Measurements from ENCODE around the gene ZC3H7A. TPM values are rescaled to one million over a fixed set of nuclear protein-coding genes. Genes with fewer than 3 reads are reported as not detected.

The ZC3H7A gene, protein sequence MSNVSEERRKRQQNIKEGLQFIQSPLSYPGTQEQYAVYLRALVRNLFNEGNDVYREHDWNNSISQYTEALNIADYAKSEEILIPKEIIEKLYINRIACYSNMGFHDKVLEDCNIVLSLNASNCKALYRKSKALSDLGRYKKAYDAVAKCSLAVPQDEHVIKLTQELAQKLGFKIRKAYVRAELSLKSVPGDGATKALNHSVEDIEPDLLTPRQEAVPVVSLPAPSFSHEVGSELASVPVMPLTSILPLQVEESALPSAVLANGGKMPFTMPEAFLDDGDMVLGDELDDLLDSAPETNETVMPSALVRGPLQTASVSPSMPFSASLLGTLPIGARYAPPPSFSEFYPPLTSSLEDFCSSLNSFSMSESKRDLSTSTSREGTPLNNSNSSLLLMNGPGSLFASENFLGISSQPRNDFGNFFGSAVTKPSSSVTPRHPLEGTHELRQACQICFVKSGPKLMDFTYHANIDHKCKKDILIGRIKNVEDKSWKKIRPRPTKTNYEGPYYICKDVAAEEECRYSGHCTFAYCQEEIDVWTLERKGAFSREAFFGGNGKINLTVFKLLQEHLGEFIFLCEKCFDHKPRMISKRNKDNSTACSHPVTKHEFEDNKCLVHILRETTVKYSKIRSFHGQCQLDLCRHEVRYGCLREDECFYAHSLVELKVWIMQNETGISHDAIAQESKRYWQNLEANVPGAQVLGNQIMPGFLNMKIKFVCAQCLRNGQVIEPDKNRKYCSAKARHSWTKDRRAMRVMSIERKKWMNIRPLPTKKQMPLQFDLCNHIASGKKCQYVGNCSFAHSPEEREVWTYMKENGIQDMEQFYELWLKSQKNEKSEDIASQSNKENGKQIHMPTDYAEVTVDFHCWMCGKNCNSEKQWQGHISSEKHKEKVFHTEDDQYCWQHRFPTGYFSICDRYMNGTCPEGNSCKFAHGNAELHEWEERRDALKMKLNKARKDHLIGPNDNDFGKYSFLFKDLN
- 10 to 100 TPM; 56.5 to 73.0 (median 63.5) TPM for total RNA-seq (2021; fragmentation: NEBNext Ultra II Directional; extraction: Animal tissue kit (Norgen Biotek cat#: 25700))
- long read RNA-seq, transcript ZC3H7A-201 (23 exons, 3,825 nt): major isoform, 13 of 55 reads
- long read RNA-seq, partial matches to known transcripts: 32 of 55 reads
- long read RNA-seq, other reads (novel, unspliced or antisense): 8 of 55 reads

DNA sequence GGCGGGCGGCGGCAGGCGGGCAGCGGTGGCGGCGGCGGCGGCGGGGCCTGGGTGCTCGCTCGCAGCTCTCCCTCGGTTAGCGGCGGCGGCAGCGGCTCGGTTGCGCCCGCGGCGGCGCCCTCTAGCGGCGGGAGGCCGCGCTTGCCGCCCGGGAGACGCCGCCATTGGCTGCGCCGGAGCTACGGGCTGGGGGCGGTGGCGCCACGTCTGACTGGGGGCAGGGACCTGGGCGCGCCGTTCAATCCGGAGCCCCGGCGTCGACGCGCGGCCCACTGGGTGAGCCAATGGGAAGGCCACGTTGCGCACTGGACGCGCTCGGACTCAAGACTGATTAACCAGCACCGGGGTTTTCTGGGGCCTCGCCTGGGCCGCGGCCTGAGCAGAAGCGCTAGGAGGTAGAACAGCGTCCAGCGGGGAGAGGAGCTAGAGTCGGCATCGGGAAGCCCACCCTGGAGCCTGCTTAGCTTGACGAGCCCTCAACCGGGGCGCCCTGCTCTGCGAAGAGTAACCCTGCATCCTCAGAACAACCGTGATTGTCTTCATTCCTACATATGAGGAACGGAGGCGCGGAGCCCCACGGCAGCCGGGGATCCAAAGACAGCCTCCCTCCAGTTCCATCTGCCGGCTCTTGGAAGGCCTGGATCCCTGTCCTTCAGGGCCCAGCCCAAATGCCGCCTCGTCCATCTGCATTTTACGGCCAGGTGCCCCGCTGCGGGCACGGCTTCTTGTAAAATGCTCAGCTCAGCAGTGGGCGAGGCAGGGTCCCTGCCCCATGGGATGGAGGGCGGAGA lies at the start of gene ZC3H7A:
Gene ZC3H7A, minus strand, starts transcription at position 93 of the 791 bp plus-strand sequence. CDS start 14,904 bp downstream, outside the sequence.
- Mint-ChIP-seq H3K9me3 (no peaks in the 10 kb centered on the region), H3K27ac (peak within 1 kb of the TSS; percentile 99)
- peak; percentile 96 for DNase-seq

DNA sequence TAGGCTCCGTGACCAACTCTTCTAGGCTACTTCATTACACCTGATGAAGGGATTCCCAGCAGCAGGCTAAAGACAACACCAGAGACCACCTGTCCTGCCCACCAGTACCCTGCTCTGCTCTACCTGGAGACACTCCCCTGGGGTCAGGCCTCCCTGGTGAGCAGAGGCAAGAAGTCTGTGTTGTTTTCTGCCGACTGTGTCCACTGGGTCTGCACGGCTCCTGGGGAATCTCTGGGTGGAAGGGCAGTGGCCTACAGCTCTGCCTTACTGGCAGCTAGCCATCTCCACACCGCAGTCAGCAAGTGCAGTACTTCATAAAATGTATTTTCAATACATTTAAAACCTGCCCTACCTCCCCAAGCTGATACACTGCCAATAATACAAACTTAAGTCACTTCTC lies 47.4 kb upstream of the ZC3H7A start:
- no peak overlapping the region for H3K4me3 Mint-ChIP-seq
- H3K27ac Mint-ChIP-seq: no peak overlapping the region
- H3K27me3 Mint-ChIP-seq (ENCODE audit: insufficient read depth): peaks cover 3% of the 10 kb centered on the region
- H3K9me3 Mint-ChIP-seq: no peaks in the 10 kb centered on the region
- DNase-seq: no peak
- H3K4me1 Mint-ChIP-seq (ENCODE audit: low read depth): peaks cover 12% of the 10 kb centered on the region
- peaks cover 43% of the 10 kb centered on the region for H3K36me3 Mint-ChIP-seq (ENCODE audit: low read depth)
- TF ChIP-seq, protein P1, sequence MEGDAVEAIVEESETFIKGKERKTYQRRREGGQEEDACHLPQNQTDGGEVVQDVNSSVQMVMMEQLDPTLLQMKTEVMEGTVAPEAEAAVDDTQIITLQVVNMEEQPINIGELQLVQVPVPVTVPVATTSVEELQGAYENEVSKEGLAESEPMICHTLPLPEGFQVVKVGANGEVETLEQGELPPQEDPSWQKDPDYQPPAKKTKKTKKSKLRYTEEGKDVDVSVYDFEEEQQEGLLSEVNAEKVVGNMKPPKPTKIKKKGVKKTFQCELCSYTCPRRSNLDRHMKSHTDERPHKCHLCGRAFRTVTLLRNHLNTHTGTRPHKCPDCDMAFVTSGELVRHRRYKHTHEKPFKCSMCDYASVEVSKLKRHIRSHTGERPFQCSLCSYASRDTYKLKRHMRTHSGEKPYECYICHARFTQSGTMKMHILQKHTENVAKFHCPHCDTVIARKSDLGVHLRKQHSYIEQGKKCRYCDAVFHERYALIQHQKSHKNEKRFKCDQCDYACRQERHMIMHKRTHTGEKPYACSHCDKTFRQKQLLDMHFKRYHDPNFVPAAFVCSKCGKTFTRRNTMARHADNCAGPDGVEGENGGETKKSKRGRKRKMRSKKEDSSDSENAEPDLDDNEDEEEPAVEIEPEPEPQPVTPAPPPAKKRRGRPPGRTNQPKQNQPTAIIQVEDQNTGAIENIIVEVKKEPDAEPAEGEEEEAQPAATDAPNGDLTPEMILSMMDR (IDR thresholded peaks at IDR 0.05): no peak

More for the DNA sequence above, at the start of gene ZC3H7A:
- Mint-ChIP-seq H3K36me3 (ENCODE audit: low read depth) (peaks cover 53% of the 10 kb centered on the region), H3K27me3 (ENCODE audit: insufficient read depth) (peaks cover 6% of the 10 kb centered on the region), H3K4me3 (peak within 1 kb of the TSS; percentile 97), H3K4me1 (ENCODE audit: low read depth) (peaks cover 85% of the 10 kb centered on the region)
- TF ChIP-seq, protein P1 (IDR thresholded peaks at IDR 0.05): peak; percentile 87

DNA sequence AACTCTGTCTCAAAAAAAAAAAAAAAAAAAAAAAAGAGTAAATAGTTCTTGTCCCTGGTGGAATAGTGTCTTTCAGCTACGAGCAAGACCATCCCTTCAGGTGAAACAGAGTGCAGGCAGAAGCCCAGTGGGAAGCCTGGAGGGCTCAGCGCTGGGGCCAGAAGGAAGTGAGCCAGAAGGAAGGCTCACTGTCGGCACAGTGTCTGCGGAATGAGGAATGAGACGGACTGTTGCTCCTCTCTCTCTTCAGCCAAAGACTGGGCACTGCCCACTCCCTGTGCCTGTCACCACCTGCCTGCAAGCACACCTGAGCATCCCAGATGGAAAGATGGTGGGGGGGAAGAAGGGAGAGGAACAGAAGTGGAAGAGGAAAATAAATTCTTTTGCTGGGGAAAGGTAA lies 46.8 kb upstream of the ZC3H7A start:
- Mint-ChIP-seq H3K4me1 (ENCODE audit: low read depth) (peaks cover 7% of the 10 kb centered on the region), H3K4me3 (no peak overlapping the region), H3K27me3 (ENCODE audit: insufficient read depth) (peaks cover 1% of the 10 kb centered on the region), H3K27ac (no peak overlapping the region), H3K9me3 (no peaks in the 10 kb centered on the region), H3K36me3 (ENCODE audit: low read depth) (peaks cover 39% of the 10 kb centered on the region)
- no peak for DNase-seq
- TF ChIP-seq, protein P1 (IDR thresholded peaks at IDR 0.05): no peak

DNA sequence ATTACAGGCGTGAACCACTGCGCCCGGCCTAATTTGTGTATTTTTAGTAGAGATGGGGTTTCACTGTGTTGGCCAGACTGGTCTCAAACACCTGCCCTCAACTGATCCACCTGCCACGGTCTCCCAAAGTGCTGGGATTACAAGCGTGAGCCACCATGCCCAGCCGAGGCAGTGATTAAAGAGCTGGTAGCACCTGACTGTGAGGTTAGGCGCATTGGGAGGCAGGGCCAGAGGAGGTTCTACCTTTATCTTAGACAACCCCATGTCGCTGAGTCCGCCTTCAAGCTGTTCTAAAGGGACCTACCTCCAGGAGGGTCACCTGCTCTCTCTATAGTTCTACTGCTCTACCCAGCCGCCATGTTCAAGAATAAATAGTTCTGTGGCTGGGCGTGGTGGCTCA lies 46.1 kb upstream of the ZC3H7A start:
- TF ChIP-seq, protein P1 (IDR thresholded peaks at IDR 0.05): no peak
- H3K4me1 Mint-ChIP-seq (ENCODE audit: low read depth): no peaks in the 10 kb centered on the region; the same call in 1 of the 2 replicates
- no peaks in the 10 kb centered on the region for H3K9me3 Mint-ChIP-seq
- DNase-seq: no peak
- no peak overlapping the region for H3K4me3 Mint-ChIP-seq
- H3K36me3 Mint-ChIP-seq (ENCODE audit: low read depth): peaks cover 33% of the 10 kb centered on the region
- H3K27me3 Mint-ChIP-seq (ENCODE audit: insufficient read depth): peaks cover 1% of the 10 kb centered on the region
- H3K27ac Mint-ChIP-seq: no peak overlapping the region

Data from HFFc6 (cell line).